GM10266 (cell line): ENCODE data around the gene SCAANT1.

ENCODE experiments used
- DNase-seq: peaks from one replicate; pipeline ENCODE4 v3.0.0; 2012; ENCODE audit errors: extremely low spot score
- TF ChIP-seq, protein P1 (sequence below): IDR thresholded peaks from 2 replicates; pipeline ENCODE4 v1.5.1; 2012; ENCODE audit warnings: mild to moderate bottlenecking, low read depth; ENCODE audit not compliant: control insufficient read depth, insufficient read depth; ENCODE audit errors: missing control alignments

SCAANT1 gene

DNA sequence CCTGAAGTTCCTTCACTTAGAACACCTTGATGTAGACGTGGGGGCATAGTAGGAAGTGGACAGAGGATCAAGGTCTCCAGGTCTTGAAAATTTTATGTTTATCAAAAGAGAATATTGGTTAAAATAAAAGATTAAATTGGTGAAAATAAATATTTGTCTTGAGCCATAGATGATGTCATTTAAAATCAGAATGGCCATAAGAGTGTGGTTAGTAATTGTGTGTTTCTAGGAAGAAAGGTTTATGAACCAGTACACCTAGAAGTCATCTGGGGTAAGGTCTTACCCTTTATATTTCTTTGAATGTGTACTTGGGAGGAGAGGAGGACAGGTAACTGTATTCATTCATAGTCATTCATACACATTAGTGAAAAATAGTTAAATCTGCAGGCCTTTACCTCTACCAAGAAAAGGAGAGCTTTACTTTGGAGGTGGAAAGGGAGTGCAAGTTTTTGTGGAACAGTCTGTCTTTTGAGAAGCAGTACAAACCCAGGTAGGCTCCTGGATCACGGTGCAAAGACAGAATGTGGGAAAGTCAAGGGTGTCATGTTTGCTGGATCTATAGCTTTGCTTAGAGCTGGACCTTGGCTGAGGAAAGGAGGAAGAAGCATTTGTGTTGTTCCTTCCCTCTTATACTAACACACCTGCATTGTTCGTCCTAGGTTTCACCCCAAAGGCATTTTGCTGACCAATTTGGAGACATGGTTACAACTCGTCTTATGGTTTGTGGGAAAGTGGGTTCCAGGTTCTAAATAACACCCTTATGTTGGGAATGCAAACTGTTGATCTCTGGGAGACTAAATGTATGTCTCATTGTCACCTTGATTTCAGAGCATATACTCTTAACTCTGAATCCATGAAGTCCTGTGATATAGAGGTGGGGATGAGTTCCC is 6.2 kb downstream of the SCAANT1 start:
- no peak for DNase-seq
- TF ChIP-seq, protein P1, sequence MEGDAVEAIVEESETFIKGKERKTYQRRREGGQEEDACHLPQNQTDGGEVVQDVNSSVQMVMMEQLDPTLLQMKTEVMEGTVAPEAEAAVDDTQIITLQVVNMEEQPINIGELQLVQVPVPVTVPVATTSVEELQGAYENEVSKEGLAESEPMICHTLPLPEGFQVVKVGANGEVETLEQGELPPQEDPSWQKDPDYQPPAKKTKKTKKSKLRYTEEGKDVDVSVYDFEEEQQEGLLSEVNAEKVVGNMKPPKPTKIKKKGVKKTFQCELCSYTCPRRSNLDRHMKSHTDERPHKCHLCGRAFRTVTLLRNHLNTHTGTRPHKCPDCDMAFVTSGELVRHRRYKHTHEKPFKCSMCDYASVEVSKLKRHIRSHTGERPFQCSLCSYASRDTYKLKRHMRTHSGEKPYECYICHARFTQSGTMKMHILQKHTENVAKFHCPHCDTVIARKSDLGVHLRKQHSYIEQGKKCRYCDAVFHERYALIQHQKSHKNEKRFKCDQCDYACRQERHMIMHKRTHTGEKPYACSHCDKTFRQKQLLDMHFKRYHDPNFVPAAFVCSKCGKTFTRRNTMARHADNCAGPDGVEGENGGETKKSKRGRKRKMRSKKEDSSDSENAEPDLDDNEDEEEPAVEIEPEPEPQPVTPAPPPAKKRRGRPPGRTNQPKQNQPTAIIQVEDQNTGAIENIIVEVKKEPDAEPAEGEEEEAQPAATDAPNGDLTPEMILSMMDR: no peak

DNA sequence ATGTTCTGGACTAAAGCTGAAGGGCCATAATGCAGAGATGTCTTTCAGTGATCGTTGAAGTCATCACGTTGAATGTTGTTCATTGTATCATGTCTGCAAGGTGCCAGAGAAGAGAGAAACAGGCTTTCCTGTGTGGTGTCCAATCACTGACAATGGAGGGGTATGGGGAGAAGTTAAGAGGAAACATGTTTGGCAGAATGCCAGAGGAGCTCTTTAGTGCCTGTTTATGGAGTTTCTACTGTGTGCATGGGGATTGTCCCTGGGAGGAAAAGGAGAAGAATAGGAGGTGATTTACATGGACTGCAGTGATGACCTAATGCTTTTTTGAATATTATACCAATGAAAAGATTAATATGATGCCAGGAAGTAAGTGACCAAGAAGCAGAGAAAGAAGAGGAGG is 11.7 kb downstream of the SCAANT1 start:
- DNase-seq: no peak
- TF ChIP-seq, protein P1: no peak

DNA sequence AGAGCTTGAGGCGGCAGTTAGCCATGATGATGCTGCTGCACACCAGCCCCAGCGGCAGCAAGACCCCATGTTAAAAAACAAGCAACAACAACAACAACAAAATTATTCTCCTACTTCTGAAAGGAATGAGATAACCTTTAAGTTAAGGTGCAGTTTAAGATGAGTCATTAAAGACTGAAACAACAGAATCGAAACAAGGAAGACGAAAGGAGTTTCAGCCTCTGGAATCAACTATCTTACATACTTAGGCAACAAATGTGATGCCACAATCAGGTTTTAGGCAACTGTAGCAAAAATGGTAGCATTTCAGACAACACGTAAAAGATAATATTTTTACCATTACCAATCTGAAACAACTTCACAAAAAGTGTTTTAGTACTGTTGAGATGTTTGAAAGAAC is 12.2 kb downstream of the SCAANT1 start:
- DNase-seq: no peak
- TF ChIP-seq, protein P1: no peak

DNA sequence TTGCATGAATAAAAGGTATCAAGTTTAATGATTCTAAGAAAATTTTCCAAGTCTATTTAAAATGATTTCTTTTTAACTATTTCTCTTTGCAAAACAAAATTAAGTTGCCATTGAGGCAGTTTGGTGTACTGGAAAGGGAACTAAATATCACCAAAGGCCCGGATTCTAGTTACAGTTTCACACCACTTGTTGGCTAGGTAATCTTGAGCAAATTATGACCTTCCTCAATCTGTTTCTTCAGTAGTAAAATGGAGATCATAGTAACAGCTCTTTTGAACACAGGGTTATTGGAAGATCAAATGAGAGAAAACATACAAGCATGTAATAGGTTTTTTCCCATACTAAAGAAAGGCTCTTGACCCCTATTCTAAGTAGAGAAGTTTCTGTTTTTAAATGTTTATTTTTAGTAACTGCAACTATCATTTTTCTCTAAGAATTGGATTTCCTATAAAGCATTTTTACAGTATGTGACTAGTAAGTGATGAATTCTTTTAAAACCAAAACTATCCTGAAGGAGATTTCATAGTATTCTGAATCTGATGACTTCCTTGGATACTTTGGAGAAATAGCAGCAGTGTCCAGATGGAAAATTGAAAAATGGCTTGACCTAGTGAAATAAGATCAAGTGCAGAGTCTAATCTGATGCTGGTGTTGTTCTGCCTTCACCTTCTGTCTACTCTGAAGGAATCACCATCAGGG is 15.7 kb downstream of the SCAANT1 start:
- no peak for DNase-seq

DNA sequence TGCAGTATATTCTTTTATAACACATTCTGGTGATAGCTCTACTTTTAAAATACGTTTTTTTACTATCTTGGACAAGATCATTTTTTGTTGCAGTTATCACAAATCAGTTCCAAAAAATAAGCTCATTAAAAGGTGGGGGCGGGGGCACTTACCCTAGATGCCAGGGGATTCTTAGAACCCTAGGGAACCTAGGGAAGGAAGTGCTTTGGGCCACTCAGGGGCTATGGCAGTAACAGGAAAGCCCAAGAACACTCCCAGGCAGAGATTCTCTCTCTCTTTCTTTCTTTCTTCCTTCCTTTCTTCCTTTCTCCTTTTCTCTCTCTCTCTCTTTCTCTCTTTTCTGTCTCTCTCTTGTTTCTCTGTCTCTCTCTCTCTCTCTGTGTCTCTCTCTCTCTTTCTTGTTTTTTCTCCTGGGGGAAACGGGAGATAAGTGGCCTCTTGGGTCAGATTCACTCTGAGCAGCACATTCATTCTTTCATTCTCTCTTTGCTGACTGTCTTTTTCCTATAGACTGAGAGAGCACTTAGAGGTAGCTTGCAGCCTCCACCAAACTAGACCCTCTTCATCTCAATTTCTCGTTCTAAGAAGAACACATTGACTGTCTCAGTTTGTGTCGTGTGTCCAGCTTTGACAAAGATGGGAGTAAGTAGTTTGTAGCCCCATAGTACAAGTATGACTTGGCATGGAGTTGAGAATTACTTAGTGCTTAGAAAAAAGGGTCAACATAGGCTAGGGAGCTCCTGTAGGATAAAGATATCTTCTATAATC is 16.6 kb downstream of the SCAANT1 start:
- TF ChIP-seq, protein P1: no peak
- no peak for DNase-seq

More for the DNA sequence above, 15.7 kb downstream of the SCAANT1 start:
- TF ChIP-seq, protein P1: no peak

DNA sequence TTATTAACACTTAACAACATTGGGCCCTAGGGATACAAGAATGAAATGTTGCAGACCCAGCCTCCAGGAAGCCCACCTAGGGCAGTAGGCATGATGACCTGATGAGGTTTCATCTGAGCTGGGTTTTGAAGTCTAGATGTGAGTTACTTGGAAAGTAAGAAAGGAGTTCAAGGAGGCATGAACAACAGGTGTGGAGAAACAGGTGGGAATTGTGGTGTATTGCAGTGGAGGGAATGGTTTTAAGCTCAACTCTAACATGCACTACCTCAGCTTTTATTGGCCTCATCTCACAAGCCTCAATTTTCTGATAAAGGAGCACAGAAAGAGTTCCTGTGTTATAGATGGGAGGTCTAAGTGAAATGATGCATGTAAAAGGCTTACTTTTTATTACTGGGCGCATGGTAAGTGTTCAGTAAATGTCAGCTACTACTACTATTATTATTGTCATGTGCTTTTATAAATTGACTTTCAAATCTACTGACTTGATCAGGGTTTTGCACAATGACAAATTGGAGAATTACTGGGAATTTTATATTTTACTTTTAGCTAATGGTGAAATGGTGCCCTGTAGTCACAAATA is 19.3 kb downstream of the SCAANT1 start:
- TF ChIP-seq, protein P1: no peak
- no peak for DNase-seq
